Measurements from ENCODE around the gene PSMB3.

GRCh38 chr17:38753071-38753506, 548 bp downstream of the PSMB3 start:
- TF ChIP-seq CTCF (conservative IDR thresholded peaks at IDR 0.05; ENCODE audit: low read depth, low read length), result no peak
- TF ChIP-seq EZH2phosphoT487 (IDR thresholded peaks at IDR 0.05; ENCODE audit: borderline replicate concordance, low read length), result no peak
- TF ChIP-seq EZH2 (IDR thresholded peaks at IDR 0.05; ENCODE audit: low read length, unreplicated experiment), result no peak

All from PC-3 (cell line).